T-cell (primary cell): ENCODE measurements around the gene S100A2. TPM values are rescaled to one million over a fixed set of nuclear protein-coding genes. Genes with fewer than 3 reads are reported as not detected.

Experiments used
- ATAC-seq, 4 experiments: fragments of 200-7000 bp in 3 of 4; fragments of 150-1000 bp in 1 of 4; cut with Tn5 transposase; replicated peaks in 1 of 4; 1 replicate in 3 of 4; 2 replicates in 1 of 4; pipeline ENCODE4 v1.10.0; 2021; ENCODE audit warnings: moderate library complexity in 3 of 4, mild to moderate bottlenecking in 2 of 4, moderate number of reproducible peaks in 1 of 4
- CTCF ChIA-PET, 2 donors: fragments of 300-600 bp; sonication (Branson Sonifier 250); formaldehyde crosslinking; loops; one replicate each; lab custom pipeline; 2022; ENCODE audit warnings: antibody characterized with exemption in 2 of 2; lab: Charles Lee
- POLR2A ChIA-PET, 2 donors: fragments of 300-600 bp; sonication (Branson Sonifier 250); formaldehyde crosslinking; loops; one replicate each; lab custom pipeline; 2022; ENCODE audit warnings: antibody characterized with exemption in 2 of 2; lab: Charles Lee
- DNase-seq, 35 experiments: peaks; one replicate each; pipeline versions ENCODE4 v3.0.0 to v3.0.0-alpha.2; 2013 to 2023
- H3K27ac ChIP-seq: one replicate; pipeline ENCODE4 v1.5.1; 2013; ENCODE audit warnings: low read length
- H3K27me3 ChIP-seq, 2 experiments: replicated peaks in 1 of 2; 1 replicate in 1 of 2; 2 replicates in 1 of 2; pipeline versions ENCODE4 v1.6.1 to v1.7.0; 2013; ENCODE audit warnings: low read length in 1 of 2, mixed read lengths in 1 of 2; ENCODE audit not compliant: control insufficient read depth in 2 of 2, insufficient read depth in 2 of 2; ENCODE audit errors: extremely low read depth in 1 of 2
- H3K36me3 ChIP-seq, 2 donors: 1 replicate in 1 of 2; 2 replicates in 1 of 2; pipeline versions ENCODE4 v1.6.1 to v1.7.0; 2013; ENCODE audit warnings: low read length in 1 of 2; ENCODE audit not compliant: control insufficient read depth in 2 of 2, insufficient read depth in 1 of 2; ENCODE audit errors: extremely low read depth in 1 of 2
- H3K4me1 ChIP-seq, 2 experiments: 1 replicate in 1 of 2; 2 replicates in 1 of 2; pipeline versions ENCODE4 v1.6.1 to v1.7.0; 2013; ENCODE audit warnings: low read length in 2 of 2, mixed read lengths in 1 of 2; ENCODE audit not compliant: insufficient read depth in 2 of 2, control insufficient read depth in 1 of 2; ENCODE audit errors: extremely low read depth in 1 of 2
- H3K4me3 ChIP-seq, 2 donors: 1 replicate in 1 of 2; 2 replicates in 1 of 2; pipeline versions ENCODE4 v1.5.1 to v1.7.0; 2013; ENCODE audit warnings: mild to moderate bottlenecking in 2 of 2, low read length in 1 of 2, moderate library complexity in 1 of 2; ENCODE audit not compliant: control insufficient read depth in 1 of 2; ENCODE audit errors: extremely low read depth in 1 of 2
- H3K9me3 ChIP-seq: 2 replicates; pipeline ENCODE4 v1.7.0; 2013
- H3K27ac Mint-ChIP-seq, 2 donors: one replicate each; pipeline ENCODE4 v1.8.0; 2020 to 2021; ENCODE audit warnings: mild to moderate bottlenecking in 2 of 2, mixed read lengths in 2 of 2
- H3K27me3 Mint-ChIP-seq, 2 donors: one replicate each; pipeline ENCODE4 v1.8.0; 2021 to 2022; ENCODE audit warnings: mixed read lengths in 2 of 2
- H3K36me3 Mint-ChIP-seq: one replicate; pipeline ENCODE4 v1.8.0; 2021; ENCODE audit warnings: mixed read lengths
- H3K4me1 Mint-ChIP-seq, 3 donors: one replicate each; pipeline ENCODE4 v1.8.0; 2020 to 2022; ENCODE audit warnings: mixed read lengths in 3 of 3, mild to moderate bottlenecking in 1 of 3
- H3K4me3 Mint-ChIP-seq, 3 donors: one replicate each; pipeline ENCODE4 v1.8.0; 2020 to 2022; ENCODE audit warnings: mild to moderate bottlenecking in 3 of 3, mixed read lengths in 3 of 3, moderate library complexity in 3 of 3
- H3K9me3 Mint-ChIP-seq, 3 donors: one replicate each; pipeline ENCODE4 v1.8.0; 2020 to 2022; ENCODE audit warnings: mixed read lengths in 3 of 3
- WGBS: methylation state at CpG from one replicate; pipeline ENCODE4 v1.1.5; 2013; ENCODE audit warnings: missing lambda C conversion rate; ENCODE audit not compliant: insufficient coverage; 5-methylcytosine and 5-hydroxymethylcytosine counted together
- total RNA-seq, 35 experiments: library from RNA in 6 of 35; stranded (reverse) in 6 of 35; fragments of 120-200 nt in 1 of 35; gene quantifications; one replicate each; pipeline versions ENCODE4 v1.2.1 to v1.2.4 and lab custom pipeline; 2013 to 2026

S100A2 gene
- total RNA-seq, 5 donors from 2014 or later (not counting 1 experiment from before 2014, with no cell fraction given), result 0.66 TPM; not detected in 4

- DNase-seq (no peak), ATAC-seq (no peak)
- no peaks in the 10 kb centered on the region for H3K9me3 Mint-ChIP-seq
- H3K36me3 Mint-ChIP-seq, result no peaks in the 10 kb centered on the region
- 87% methylated on average over 5 of the region's 9 CpGs for WGBS
- ChIA-PET CTCF (interaction anchor here in 1 of 2 donors (0.7 kb wide), 1 partner anchor 26 kb away, joined by 3 read pairs; no protein-coding TSS in a partner anchor), POLR2A (no interaction called here)
- no peak within 1 kb of the TSS for H3K27ac Mint-ChIP-seq
- H3K36me3 ChIP-seq, result no peaks in the 10 kb centered on the region
- no peak within 1 kb of the TSS for H3K4me3 ChIP-seq
- H3K4me3 Mint-ChIP-seq, result no peak within 1 kb of the TSS
- H3K4me1 Mint-ChIP-seq, result peaks cover 4 to 7% (median 4%) of the 10 kb centered on the region in 3 donors
- H3K27ac ChIP-seq, result no peak within 1 kb of the TSS
- no peaks in the 10 kb centered on the region for H3K9me3 ChIP-seq
- peaks cover 0 to 6% of the 10 kb centered on the region in 2 experiments for H3K4me1 ChIP-seq
- H3K27me3 Mint-ChIP-seq, result no peaks in the 10 kb centered on the region
- peaks cover 0 to 20% of the 10 kb centered on the region in 2 experiments for H3K27me3 ChIP-seq
Measured at GRCh38 chr1:153612755-153613331, 47.2 kb upstream of the S100A2 start, which contains the start of gene S100A16. Gene S100A16 (minus strand): TSS chr1:153613137. CDS start chr1:153608151, 4,986 bp downstream.

DNA sequence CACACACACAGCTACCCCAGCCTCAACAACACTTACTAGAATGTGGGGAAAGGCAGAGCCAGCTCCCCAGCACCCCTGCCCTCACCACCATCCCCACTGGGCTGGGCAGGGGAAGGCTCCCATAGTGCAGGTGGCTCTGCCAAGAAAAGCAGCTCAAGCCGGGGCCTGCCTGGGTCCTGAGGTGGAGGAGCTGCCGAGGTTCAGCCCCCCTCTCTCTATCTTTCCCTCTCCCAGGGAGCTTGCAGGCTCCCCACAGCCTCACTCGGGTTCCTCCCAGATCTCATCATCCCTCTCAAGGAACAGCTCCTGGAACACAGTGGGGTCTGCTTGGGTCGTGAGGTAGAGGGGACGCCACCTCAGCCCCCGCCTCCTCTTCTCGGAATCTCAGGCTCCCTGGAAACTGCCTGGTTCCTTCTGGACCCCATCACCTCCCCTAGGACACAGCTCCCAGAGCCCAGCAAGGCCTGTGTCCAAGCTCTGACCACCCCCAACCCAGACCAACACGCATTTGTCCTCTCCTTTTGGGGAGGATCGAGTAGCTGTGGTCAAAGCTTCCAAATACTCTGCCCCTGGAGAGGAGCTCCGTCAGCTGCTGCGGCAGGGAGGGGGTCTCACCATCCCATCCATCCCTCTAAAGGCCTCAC is 46.6 kb upstream of the S100A2 start:
- Histone ChIP-seq H3K36me3 (no peaks in the 10 kb centered on the region), H3K27ac (no peak overlapping the region), H3K4me3 (no peak overlapping the region), H3K9me3 (no peaks in the 10 kb centered on the region), H3K27me3 (peaks cover 0 to 20% of the 10 kb centered on the region in 2 experiments), H3K4me1 (no peaks in the 10 kb centered on the region)
- Mint-ChIP-seq H3K27me3 (no peaks in the 10 kb centered on the region), H3K9me3 (no peaks in the 10 kb centered on the region), H3K4me3 (no peak overlapping the region), H3K4me1 (peaks cover 0 to under 1% (median 0%) of the 10 kb centered on the region in 3 donors), H3K36me3 (no peaks in the 10 kb centered on the region), H3K27ac (no peak overlapping the region)
- WGBS, result 100% methylated on average over 1 of the region's 11 CpGs
- ChIA-PET CTCF (interaction anchor here in 1 of 2 donors (0.7 kb wide), 1 partner anchor 26 kb away, joined by 3 read pairs; no protein-coding TSS in a partner anchor), POLR2A (no interaction called here)
- ATAC-seq, result peak in 1 of 4 experiments; percentile 17
- no peak for DNase-seq

DNA sequence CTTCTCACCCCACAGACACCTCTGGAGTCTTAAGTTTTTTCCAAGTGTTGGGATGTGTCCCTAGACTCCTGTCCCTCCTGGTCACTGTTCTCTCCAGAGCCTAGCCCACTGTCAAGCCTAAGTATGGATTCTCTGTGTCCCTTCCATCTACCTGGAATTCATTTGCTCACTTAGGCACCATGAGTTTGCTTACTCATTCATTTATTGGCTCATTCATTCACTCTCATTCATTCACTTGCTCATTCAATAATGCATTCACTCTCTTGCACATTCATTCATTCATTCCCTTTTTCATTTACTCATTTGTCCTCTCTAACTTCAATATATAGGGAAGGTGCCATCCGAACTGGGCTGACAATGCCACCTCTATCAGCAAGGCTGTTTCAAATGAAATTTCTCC is 45.7 kb upstream of the S100A2 start:
- ChIA-PET POLR2A (no interaction called here), CTCF (interaction anchor here in 1 of 2 donors (0.7 kb wide), 1 partner anchor 1721 kb away, joined by 6 read pairs; no protein-coding TSS in a partner anchor)
- Histone ChIP-seq H3K27me3 (peaks cover 0 to 20% of the 10 kb centered on the region in 2 experiments), H3K4me3 (no peak overlapping the region), H3K4me1 (no peaks in the 10 kb centered on the region), H3K9me3 (no peaks in the 10 kb centered on the region), H3K27ac (no peak overlapping the region), H3K36me3 (no peaks in the 10 kb centered on the region)
- H3K27me3 Mint-ChIP-seq, result no peaks in the 10 kb centered on the region
- H3K9me3 Mint-ChIP-seq, result no peaks in the 10 kb centered on the region
- H3K4me3 Mint-ChIP-seq, result no peak overlapping the region
- no peak overlapping the region for H3K27ac Mint-ChIP-seq
- H3K4me1 Mint-ChIP-seq, result no peaks in the 10 kb centered on the region
- 100% methylated on average over 1 of the region's 1 CpG for WGBS
- no peak for DNase-seq
- no peak for ATAC-seq
- no peaks in the 10 kb centered on the region for H3K36me3 Mint-ChIP-seq

DNA sequence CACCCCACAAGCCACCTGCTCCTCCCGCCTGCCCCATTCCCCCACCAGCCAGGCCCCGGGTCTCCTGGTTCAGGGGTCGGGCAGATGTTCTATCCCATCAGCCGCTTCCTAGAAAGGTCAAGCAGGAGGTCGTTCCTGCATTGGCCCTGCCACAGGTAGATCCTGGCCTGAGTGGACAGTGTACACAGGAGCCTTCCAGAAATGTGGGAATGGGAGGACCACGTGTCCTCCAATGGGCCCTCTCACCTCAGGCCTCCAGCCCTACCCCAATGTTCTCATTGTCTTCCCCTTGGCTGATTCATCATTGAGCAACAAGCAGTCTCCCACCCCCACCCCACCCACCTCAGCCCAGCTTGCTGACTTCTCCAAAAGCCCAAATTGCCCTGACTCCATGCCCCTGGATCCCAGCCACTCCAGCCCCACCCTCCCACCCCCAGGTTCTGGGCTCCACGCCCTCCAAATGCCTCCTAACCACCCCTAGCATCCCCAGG is 45.2 kb upstream of the S100A2 start:
- Mint-ChIP-seq H3K4me3 (no peak overlapping the region), H3K36me3 (no peaks in the 10 kb centered on the region), H3K9me3 (no peaks in the 10 kb centered on the region), H3K4me1 (no peaks in the 10 kb centered on the region), H3K27ac (no peak overlapping the region), H3K27me3 (no peaks in the 10 kb centered on the region)
- no peak overlapping the region for H3K4me3 ChIP-seq
- H3K27ac ChIP-seq, result no peak overlapping the region
- POLR2A ChIA-PET, result no interaction called here
- H3K4me1 ChIP-seq, result no peaks in the 10 kb centered on the region
- ATAC-seq, result no peak
- 100% methylated on average over 2 of the region's 7 CpGs for WGBS
- H3K36me3 ChIP-seq, result no peaks in the 10 kb centered on the region
- DNase-seq, result no peak
- CTCF ChIA-PET, result interaction anchor here (0.6 to 0.7 kb wide), 2 partner anchors 72 to 1721 kb away, joined by 3 to 6 read pairs; no protein-coding TSS in a partner anchor
- H3K9me3 ChIP-seq, result no peaks in the 10 kb centered on the region
- peaks cover 0 to 16% of the 10 kb centered on the region in 2 experiments for H3K27me3 ChIP-seq

DNA sequence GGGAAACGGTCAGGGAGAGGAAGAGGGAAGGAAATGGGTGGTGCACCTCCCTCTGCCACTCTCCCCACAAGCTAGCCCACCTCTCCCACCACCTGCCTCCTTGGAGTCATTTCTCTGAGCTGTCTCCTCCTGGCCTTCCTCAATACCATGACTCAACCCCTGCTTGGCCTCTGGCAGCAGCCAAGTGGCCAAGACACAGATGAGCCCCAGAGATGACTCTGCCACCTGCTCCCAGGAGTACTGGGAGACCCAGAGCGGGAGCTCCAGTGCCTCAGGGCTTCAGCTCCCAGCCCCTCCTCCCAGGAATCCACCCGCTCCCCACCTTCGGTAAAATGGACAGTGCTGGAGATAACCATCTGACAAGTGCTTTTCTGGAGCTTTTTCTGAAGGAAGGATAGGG is 44.7 kb upstream of the S100A2 start:
- Histone ChIP-seq H3K4me3 (no peak overlapping the region), H3K36me3 (no peaks in the 10 kb centered on the region), H3K9me3 (no peaks in the 10 kb centered on the region), H3K27me3 (peaks cover 0 to 12% of the 10 kb centered on the region in 2 experiments), H3K27ac (no peak overlapping the region), H3K4me1 (no peaks in the 10 kb centered on the region)
- DNase-seq (no peak), ATAC-seq (no peak)
- no peaks in the 10 kb centered on the region for H3K27me3 Mint-ChIP-seq
- no peak overlapping the region for H3K27ac Mint-ChIP-seq
- WGBS, result 80% methylated on average over 1 of the region's 4 CpGs
- no peaks in the 10 kb centered on the region for H3K9me3 Mint-ChIP-seq
- POLR2A ChIA-PET, result no interaction called here
- CTCF ChIA-PET, result interaction anchor here in 1 of 2 donors (0.6 kb wide), 1 partner anchor 71 kb away, joined by 3 read pairs; no protein-coding TSS in a partner anchor
- H3K4me3 Mint-ChIP-seq, result no peak overlapping the region
- no peaks in the 10 kb centered on the region for H3K36me3 Mint-ChIP-seq
- no peaks in the 10 kb centered on the region for H3K4me1 Mint-ChIP-seq

DNA sequence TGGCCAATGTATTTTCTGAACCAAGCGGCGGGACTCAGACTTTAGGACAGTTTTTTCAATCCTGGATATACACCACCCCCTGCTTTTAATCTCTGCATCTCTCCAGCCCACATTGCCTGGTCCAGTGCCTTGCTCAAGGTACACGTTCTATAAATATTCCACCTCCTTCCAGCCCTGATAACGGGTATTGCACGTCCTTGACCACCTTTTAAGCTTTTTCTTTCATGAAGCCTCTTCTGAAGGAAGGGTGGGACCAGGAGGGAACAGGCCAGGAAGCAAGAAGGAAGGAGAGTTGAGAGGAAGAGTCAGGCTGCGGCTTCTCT is 43.9 kb upstream of the S100A2 start:
- Histone ChIP-seq H3K4me3 (no peak overlapping the region), H3K27ac (no peak overlapping the region), H3K9me3 (no peaks in the 10 kb centered on the region), H3K27me3 (peaks cover 0 to 5% of the 10 kb centered on the region in 2 experiments), H3K4me1 (no peaks in the 10 kb centered on the region), H3K36me3 (no peaks in the 10 kb centered on the region)
- ATAC-seq (no peak), DNase-seq (no peak)
- Mint-ChIP-seq H3K9me3 (no peaks in the 10 kb centered on the region), H3K27ac (no peak overlapping the region), H3K4me1 (no peaks in the 10 kb centered on the region), H3K27me3 (no peaks in the 10 kb centered on the region), H3K36me3 (no peaks in the 10 kb centered on the region), H3K4me3 (no peak overlapping the region)
- 91% methylated on average over 3 of the region's 6 CpGs for WGBS
- ChIA-PET CTCF (no interaction called here), POLR2A (no interaction called here)
